Measurements from ENCODE around the gene MIEF2. TPM values are rescaled to one million over a fixed set of nuclear protein-coding genes. Genes with fewer than 3 reads are reported as not detected.
A peak's percentile ranks its signal among the peaks of the same experiment; 100 is the strongest.

The MIEF2 gene, protein sequence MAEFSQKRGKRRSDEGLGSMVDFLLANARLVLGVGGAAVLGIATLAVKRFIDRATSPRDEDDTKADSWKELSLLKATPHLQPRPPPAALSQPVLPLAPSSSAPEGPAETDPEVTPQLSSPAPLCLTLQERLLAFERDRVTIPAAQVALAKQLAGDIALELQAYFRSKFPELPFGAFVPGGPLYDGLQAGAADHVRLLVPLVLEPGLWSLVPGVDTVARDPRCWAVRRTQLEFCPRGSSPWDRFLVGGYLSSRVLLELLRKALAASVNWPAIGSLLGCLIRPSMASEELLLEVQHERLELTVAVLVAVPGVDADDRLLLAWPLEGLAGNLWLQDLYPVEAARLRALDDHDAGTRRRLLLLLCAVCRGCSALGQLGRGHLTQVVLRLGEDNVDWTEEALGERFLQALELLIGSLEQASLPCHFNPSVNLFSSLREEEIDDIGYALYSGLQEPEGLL
- polyA plus RNA-seq (74.9 and 102 TPM in 2 replicates), polyA minus RNA-seq (64.3 and 67.3 TPM in 2 replicates)

DNA sequence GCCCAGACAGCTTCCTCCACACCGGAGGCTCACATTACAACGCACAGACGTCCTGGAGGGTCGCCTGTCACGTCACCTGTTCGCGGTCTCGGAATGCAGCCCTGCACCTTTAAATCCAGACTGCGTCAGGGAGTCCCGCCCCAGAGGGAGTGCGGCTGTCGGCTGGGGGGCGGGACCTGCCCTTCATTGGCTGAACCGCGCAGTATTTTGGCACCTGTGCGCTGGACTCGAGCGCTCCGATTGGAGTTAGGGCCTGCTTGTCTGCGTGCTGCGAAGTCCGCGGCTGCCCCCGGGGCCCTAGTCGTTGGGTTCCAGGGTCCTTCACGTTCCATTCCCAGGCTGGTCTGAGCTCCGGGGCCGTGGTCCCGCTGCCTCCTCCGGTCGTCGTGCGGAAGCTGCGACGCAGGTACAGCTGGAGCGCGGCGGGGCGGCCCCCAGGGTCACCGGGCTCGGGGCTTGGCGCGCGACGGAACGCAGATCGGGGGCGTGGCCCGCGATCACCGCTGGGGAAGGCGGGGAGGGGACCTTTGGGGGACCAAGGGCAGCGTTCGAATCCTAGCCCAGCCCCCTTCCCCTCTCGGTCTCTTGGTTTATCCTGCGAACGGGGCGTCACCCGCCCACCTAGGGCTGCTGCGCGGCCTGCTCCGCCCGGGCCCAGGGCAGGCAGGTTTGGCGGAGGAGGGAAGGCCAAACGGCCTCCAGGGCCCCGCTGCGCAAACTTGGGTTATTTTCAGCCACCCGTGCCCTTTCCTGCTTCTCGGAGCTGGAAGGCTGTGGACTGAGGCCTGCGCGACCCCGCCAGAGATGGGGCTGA, at the start of gene MIEF2:
MIEF2 (plus strand) TSS at position 331 of the 814 bp plus-strand sequence. CDS start 2,059 bp downstream, outside the sequence.
- Histone ChIP-seq H3K27me3 (ENCODE audit: insufficient read depth, low read depth, low read length) (no peaks in the 10 kb centered on the region), H3K4me3 (ENCODE audit: low read length) (peak within 1 kb of the TSS; percentile 91), H3K9ac (ENCODE audit: low read length) (peak within 1 kb of the TSS; percentile 86), H3K4me2 (ENCODE audit: low read length) (peak within 1 kb of the TSS; percentile 66), H3K9me2 (ENCODE audit: insufficient read depth, low read length) (no peaks in the 10 kb centered on the region), H4K20me1 (ENCODE audit: insufficient read depth) (no peaks in the 10 kb centered on the region), H3F3A (ENCODE audit: insufficient read depth, low read length, poor library complexity, severe bottlenecking) (no peaks in the 10 kb centered on the region), H3K9me3 (ENCODE audit: low read length) (no peaks in the 10 kb centered on the region), H3K79me2 (replicated peaks; ENCODE audit: insufficient read depth, low read length) (peaks cover 31% of the 10 kb centered on the region), H3K27ac (ENCODE audit: low read length) (peak within 1 kb of the TSS; percentile 87), H2AFZ (ENCODE audit: low read depth, low read length) (peak within 1 kb of the TSS; percentile 81), H3K36me3 (ENCODE audit: insufficient read depth, low read length) (no peaks in the 10 kb centered on the region)
- TF ChIP-seq RAD21 (conservative IDR thresholded peaks at IDR 0.05) (peak; percentile 17), EZH2 (IDR thresholded peaks at IDR 0.05; ENCODE audit: borderline replicate concordance, insufficient read depth, low read length, poor library complexity, severe bottlenecking) (no peak), TAF1 (IDR thresholded peaks at IDR 0.05; ENCODE audit: low read depth) (peak; percentile 75), MXI1 (conservative IDR thresholded peaks at IDR 0.05; ENCODE audit: poor library complexity, severe bottlenecking) (peak; percentile 60), EP300 (conservative IDR thresholded peaks at IDR 0.05; ENCODE audit: poor library complexity, severe bottlenecking) (no peak), SMC3 (conservative IDR thresholded peaks at IDR 0.05; ENCODE audit: poor library complexity) (peak; percentile 30), POLR2AphosphoS5 (IDR thresholded peaks at IDR 0.05) (peak; percentile 84)
- TF ChIP-seq, protein P1, sequence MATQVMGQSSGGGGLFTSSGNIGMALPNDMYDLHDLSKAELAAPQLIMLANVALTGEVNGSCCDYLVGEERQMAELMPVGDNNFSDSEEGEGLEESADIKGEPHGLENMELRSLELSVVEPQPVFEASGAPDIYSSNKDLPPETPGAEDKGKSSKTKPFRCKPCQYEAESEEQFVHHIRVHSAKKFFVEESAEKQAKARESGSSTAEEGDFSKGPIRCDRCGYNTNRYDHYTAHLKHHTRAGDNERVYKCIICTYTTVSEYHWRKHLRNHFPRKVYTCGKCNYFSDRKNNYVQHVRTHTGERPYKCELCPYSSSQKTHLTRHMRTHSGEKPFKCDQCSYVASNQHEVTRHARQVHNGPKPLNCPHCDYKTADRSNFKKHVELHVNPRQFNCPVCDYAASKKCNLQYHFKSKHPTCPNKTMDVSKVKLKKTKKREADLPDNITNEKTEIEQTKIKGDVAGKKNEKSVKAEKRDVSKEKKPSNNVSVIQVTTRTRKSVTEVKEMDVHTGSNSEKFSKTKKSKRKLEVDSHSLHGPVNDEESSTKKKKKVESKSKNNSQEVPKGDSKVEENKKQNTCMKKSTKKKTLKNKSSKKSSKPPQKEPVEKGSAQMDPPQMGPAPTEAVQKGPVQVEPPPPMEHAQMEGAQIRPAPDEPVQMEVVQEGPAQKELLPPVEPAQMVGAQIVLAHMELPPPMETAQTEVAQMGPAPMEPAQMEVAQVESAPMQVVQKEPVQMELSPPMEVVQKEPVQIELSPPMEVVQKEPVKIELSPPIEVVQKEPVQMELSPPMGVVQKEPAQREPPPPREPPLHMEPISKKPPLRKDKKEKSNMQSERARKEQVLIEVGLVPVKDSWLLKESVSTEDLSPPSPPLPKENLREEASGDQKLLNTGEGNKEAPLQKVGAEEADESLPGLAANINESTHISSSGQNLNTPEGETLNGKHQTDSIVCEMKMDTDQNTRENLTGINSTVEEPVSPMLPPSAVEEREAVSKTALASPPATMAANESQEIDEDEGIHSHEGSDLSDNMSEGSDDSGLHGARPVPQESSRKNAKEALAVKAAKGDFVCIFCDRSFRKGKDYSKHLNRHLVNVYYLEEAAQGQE (IDR thresholded peaks at IDR 0.05; ENCODE audit: borderline replicate concordance): peak; percentile 59
- TF ChIP-seq, protein P2, sequence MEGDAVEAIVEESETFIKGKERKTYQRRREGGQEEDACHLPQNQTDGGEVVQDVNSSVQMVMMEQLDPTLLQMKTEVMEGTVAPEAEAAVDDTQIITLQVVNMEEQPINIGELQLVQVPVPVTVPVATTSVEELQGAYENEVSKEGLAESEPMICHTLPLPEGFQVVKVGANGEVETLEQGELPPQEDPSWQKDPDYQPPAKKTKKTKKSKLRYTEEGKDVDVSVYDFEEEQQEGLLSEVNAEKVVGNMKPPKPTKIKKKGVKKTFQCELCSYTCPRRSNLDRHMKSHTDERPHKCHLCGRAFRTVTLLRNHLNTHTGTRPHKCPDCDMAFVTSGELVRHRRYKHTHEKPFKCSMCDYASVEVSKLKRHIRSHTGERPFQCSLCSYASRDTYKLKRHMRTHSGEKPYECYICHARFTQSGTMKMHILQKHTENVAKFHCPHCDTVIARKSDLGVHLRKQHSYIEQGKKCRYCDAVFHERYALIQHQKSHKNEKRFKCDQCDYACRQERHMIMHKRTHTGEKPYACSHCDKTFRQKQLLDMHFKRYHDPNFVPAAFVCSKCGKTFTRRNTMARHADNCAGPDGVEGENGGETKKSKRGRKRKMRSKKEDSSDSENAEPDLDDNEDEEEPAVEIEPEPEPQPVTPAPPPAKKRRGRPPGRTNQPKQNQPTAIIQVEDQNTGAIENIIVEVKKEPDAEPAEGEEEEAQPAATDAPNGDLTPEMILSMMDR (IDR thresholded peaks at IDR 0.05; ENCODE audit: poor library complexity, severe bottlenecking): peak; percentile 28

DNA sequence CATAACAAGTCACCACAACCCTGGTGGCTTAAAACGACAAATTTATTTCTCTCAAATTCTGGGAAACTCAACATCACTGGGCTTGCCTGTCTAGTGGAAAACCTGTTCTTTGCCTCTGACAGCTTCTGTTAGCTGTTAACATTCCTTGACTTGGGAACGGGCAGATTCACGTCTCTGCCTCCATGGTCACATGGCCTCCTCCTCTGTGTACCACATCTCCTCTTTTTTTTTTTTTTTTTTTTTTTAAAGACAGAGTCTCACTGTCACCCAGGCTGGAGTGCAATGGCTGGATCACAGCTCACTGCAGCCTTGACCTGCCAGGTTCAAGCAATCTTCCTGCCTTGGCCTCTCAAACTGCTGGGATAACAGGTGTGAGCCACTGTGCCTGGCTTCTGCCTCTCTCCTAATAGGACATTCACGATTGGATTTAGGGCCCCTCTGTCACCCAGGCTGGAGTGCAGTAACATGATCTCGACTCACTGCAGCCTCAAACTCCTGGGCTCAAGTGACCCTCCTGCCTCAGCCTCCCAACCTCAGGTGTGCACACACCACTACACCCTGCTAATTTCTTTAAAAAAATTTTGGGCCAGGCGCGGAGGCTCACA, 46.7 kb upstream of the MIEF2 start:
- no peak overlapping the region for H2AFZ ChIP-seq (ENCODE audit: low read depth, low read length)
- H3F3A ChIP-seq (ENCODE audit: insufficient read depth, low read length, poor library complexity, severe bottlenecking): no peaks in the 10 kb centered on the region
- no peak for TF ChIP-seq TAF1 (IDR thresholded peaks at IDR 0.05; ENCODE audit: low read depth)
- TF ChIP-seq, protein P2 (IDR thresholded peaks at IDR 0.05; ENCODE audit: poor library complexity, severe bottlenecking): no peak
- TF ChIP-seq, protein P1 (IDR thresholded peaks at IDR 0.05; ENCODE audit: borderline replicate concordance): no peak
- no peak for TF ChIP-seq MXI1 (conservative IDR thresholded peaks at IDR 0.05; ENCODE audit: poor library complexity, severe bottlenecking)
- TF ChIP-seq SMC3 (conservative IDR thresholded peaks at IDR 0.05; ENCODE audit: poor library complexity): no peak
- no peak for TF ChIP-seq RAD21 (conservative IDR thresholded peaks at IDR 0.05)
- TF ChIP-seq POLR2AphosphoS5 (IDR thresholded peaks at IDR 0.05): no peak
- no peak for TF ChIP-seq EP300 (conservative IDR thresholded peaks at IDR 0.05; ENCODE audit: poor library complexity, severe bottlenecking)
- H3K9me3 ChIP-seq (ENCODE audit: low read length): no peaks in the 10 kb centered on the region
- no peaks in the 10 kb centered on the region for H3K9me2 ChIP-seq (ENCODE audit: insufficient read depth, low read length)
- no peak overlapping the region for H3K4me3 ChIP-seq (ENCODE audit: low read length)
- no peaks in the 10 kb centered on the region for H3K79me2 ChIP-seq (replicated peaks; ENCODE audit: insufficient read depth, low read length)
- H3K4me2 ChIP-seq (ENCODE audit: low read length): no peak overlapping the region
- H4K20me1 ChIP-seq (ENCODE audit: insufficient read depth): no peaks in the 10 kb centered on the region
- H3K9ac ChIP-seq (ENCODE audit: low read length): no peak overlapping the region
- no peaks in the 10 kb centered on the region for H3K27me3 ChIP-seq (ENCODE audit: insufficient read depth, low read depth, low read length)
- no peaks in the 10 kb centered on the region for H3K36me3 ChIP-seq (ENCODE audit: insufficient read depth, low read length)
- no peak overlapping the region for H3K27ac ChIP-seq (ENCODE audit: low read length)
